ENCODE results near the gene LENG8.

DNA sequence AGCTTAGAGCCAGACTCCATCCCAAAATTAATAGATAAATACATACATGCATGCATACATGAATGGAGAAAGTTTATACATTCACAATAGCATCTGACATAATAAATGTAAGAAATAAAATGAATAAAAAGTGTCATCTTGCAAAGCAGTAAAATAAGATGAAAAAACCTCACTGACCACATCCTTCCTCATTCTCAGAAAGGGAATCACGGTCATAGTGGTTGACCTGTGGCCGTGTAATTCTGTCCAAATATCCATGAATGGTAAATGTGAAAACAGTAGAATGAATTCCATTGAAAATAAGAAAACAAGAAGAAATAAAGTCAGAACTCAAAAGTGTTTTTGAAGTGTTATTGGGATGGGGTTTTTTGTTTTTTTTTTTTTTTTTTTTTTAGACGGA is 33.9 kb downstream of the LENG8 start:
- TF ChIP-seq, protein P1, sequence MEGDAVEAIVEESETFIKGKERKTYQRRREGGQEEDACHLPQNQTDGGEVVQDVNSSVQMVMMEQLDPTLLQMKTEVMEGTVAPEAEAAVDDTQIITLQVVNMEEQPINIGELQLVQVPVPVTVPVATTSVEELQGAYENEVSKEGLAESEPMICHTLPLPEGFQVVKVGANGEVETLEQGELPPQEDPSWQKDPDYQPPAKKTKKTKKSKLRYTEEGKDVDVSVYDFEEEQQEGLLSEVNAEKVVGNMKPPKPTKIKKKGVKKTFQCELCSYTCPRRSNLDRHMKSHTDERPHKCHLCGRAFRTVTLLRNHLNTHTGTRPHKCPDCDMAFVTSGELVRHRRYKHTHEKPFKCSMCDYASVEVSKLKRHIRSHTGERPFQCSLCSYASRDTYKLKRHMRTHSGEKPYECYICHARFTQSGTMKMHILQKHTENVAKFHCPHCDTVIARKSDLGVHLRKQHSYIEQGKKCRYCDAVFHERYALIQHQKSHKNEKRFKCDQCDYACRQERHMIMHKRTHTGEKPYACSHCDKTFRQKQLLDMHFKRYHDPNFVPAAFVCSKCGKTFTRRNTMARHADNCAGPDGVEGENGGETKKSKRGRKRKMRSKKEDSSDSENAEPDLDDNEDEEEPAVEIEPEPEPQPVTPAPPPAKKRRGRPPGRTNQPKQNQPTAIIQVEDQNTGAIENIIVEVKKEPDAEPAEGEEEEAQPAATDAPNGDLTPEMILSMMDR (IDR thresholded peaks at IDR 0.05) = no peak
- TF ChIP-seq POLR2A (IDR thresholded peaks at IDR 0.05) = no peak

Measured in lower leg skin (tissue), 3 donors.